DOHH2 (cell line): ENCODE results near the gene RPS6KL1.

Source experiments
- EZH2phosphoT487 ChIP-seq: fragments of 200-600 bp; sonication (generic); IDR thresholded peaks from 2 replicates; pipeline ENCODE4 v1.6.1; 2017; ENCODE audit warnings: borderline replicate concordance, mild to moderate bottlenecking, antibody characterized with exemption, low read length, moderate library complexity, mixed read lengths
- TF ChIP-seq, protein P1 (sequence below): fragments of 200-600 bp; sonication (generic); IDR thresholded peaks from one replicate; pipeline ENCODE4 v1.5.1; 2014; ENCODE audit warnings: antibody characterized with exemption, mild to moderate bottlenecking, low read depth, low read length; ENCODE audit not compliant: poor library complexity, severe bottlenecking

DNA sequence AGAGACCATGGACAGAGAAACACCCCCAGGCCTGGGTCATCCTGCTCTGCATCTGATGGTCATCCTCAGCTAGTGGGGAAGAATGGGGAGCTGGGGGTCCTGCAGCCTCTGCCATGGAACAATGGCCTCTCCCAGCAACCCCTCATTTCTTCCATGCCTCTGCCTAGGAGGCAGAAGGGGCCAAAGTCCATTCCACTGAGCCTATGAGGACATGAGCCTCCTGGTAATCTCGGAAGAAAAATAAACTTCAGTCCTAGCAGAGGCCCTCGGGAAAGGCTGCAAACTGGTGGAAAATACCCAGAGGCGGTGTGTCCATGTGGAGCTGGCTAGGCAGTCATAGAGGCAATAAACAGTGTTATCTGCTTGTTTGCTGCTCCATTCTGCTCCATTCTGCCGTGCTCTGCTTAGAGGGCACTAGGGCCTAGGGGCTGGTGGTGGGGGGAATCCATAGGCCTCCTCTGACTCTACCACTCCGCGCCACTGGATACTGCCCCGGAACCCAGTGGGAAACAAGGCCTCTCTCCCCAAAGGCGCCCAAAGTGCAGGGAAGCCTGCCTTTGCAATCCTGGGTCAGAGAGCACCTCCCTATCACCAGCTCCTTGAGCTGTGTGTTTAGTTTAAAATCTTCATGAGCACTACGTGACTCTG lies 27.9 kb upstream of the RPS6KL1 start:
- TF ChIP-seq, protein P1, sequence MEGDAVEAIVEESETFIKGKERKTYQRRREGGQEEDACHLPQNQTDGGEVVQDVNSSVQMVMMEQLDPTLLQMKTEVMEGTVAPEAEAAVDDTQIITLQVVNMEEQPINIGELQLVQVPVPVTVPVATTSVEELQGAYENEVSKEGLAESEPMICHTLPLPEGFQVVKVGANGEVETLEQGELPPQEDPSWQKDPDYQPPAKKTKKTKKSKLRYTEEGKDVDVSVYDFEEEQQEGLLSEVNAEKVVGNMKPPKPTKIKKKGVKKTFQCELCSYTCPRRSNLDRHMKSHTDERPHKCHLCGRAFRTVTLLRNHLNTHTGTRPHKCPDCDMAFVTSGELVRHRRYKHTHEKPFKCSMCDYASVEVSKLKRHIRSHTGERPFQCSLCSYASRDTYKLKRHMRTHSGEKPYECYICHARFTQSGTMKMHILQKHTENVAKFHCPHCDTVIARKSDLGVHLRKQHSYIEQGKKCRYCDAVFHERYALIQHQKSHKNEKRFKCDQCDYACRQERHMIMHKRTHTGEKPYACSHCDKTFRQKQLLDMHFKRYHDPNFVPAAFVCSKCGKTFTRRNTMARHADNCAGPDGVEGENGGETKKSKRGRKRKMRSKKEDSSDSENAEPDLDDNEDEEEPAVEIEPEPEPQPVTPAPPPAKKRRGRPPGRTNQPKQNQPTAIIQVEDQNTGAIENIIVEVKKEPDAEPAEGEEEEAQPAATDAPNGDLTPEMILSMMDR = no peak
- TF ChIP-seq EZH2phosphoT487 = no peak
